ENCODE results near the gene MACROD2.

DNA sequence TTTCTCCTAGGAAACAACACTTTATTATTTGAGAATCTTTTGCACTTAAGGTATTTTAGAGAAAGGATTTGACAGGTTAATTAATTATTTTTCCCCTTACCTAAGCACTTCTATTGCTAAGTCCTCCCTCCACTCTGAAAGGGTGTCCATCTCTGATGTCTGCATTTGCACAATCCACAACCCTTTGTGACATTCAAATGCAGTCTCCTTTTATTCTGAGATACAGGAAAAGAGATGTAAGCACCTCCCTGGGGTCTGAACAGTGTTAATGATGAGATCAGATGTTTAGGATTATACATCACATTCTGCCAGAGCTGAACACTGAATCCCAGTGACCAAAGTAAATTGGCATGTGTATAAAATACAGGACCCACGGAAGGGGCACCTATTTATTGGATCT is 1206.3 kb downstream of the MACROD2 start:
- no peak for TF ChIP-seq CTCF (IDR thresholded peaks at IDR 0.05)
- TF ChIP-seq POLR2A (IDR thresholded peaks at IDR 0.05): no peak

Data from body of pancreas (tissue), 4 donors.